Tibial nerve (tissue), 4 donors: ENCODE measurements around the gene BBS1. TPM values are rescaled to one million over a fixed set of nuclear protein-coding genes. Genes with fewer than 3 reads are reported as not detected.

Experiments used
- DNase-seq, 2 donors: peaks; one replicate each; pipeline ENCODE4 v3.0.0-alpha.2; 2019; ENCODE audit warnings: low spot score in 2 of 2
- H3K27ac ChIP-seq, 4 donors: fragments of 200-600 bp; sonication (generic) in 3 of 4; one replicate each; pipeline ENCODE4 v1.5.1; 2017 to 2019; ENCODE audit warnings: mild to moderate bottlenecking in 1 of 4
- H3K27me3 ChIP-seq, 2 donors: fragments of 200-600 bp; sonication (generic) in 1 of 2; one replicate each; pipeline versions ENCODE4 v1.5.1 to v1.6.0; 2017 to 2019
- H3K36me3 ChIP-seq, 3 donors: fragments of 200-600 bp; sonication (generic); one replicate each; pipeline ENCODE4 v1.5.1; 2018 to 2019
- H3K4me1 ChIP-seq, 4 donors: fragments of 200-600 bp; sonication (generic) in 3 of 4; one replicate each; pipeline ENCODE4 v1.5.1; 2017 to 2019
- H3K4me3 ChIP-seq, 4 donors: fragments of 200-600 bp; sonication (generic) in 3 of 4; one replicate each; pipeline ENCODE4 v1.5.1; 2017 to 2019; ENCODE audit warnings: mild to moderate bottlenecking in 1 of 4, moderate library complexity in 1 of 4
- H3K9me3 ChIP-seq, 4 donors: fragments of 200-600 bp; sonication (generic) in 3 of 4; one replicate each; pipeline ENCODE4 v1.5.1; 2017 to 2019
- CTCF ChIP-seq, 5 experiments: fragments of 200-600 bp in 3 of 5; fragments of 450-650 bp in 2 of 5; sonication (generic) in 3 of 5; IDR thresholded peaks; one replicate each; pipeline ENCODE4 v1.5.1; 2016 to 2019; ENCODE audit warnings: antibody characterized with exemption in 5 of 5, mild to moderate bottlenecking in 3 of 5, moderate library complexity in 2 of 5
- EP300 ChIP-seq, 2 donors: sonication (generic); formaldehyde crosslinking; IDR thresholded peaks; one replicate each; pipeline ENCODE4 v1.6.1; 2017; ENCODE audit warnings: antibody characterized with exemption in 2 of 2, mild to moderate bottlenecking in 1 of 2
- POLR2A ChIP-seq, 2 donors: fragments of 450-650 bp; IDR thresholded peaks; one replicate each; pipeline ENCODE4 v1.6.1; 2017; ENCODE audit warnings: antibody characterized with exemption in 2 of 2, mild to moderate bottlenecking in 2 of 2, moderate library complexity in 2 of 2
- WGBS, 2 donors: methylation state at CpG; one replicate each; pipeline ENCODE4 v1.1.5; 2018; 5-methylcytosine and 5-hydroxymethylcytosine counted together
- total RNA-seq, 4 donors: library from RNA; depleted of rRNA; stranded (reverse); fragments of >200 nt; gene quantifications; one replicate each; pipeline ENCODE4 v1.1.0, GENCODE V29; 2016

The BBS1 gene
- total RNA-seq, 4 donors from 2014 or later: 66.1 to 161 (median 104) TPM

DNA sequence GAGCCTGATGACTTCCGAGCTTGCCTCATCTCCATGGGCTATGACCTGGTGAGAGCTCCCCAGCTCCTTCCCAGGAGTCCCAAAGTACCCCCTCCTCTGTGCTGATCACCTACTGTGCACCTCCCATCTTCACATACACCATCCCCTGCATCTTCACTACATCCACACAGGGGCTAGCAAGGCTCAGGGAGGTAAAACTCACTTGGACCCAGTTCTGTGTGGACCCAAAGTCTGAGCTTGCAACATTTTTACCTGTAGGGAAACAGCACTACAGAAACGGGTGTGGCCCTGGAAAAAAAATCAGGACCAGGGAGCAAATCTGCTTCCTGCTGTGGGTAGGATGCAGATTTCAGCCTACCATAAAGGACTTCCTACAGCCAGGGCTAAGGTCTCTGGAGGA is 51.8 kb downstream of the BBS1 start:
- TF ChIP-seq POLR2A (IDR thresholded peaks at IDR 0.05) (no peak), EP300 (IDR thresholded peaks at IDR 0.05) (no peak), CTCF (IDR thresholded peaks at IDR 0.05) (no peak)
- H3K4me1 ChIP-seq: peaks cover 0 to 17% (median 4%) of the 10 kb centered on the region in 4 donors
- H3K27ac ChIP-seq: no peak overlapping the region
- no peak for DNase-seq
- H3K36me3 ChIP-seq: peaks cover 0 to 59% (median 0%) of the 10 kb centered on the region in 3 donors
- no peak overlapping the region for H3K4me3 ChIP-seq
- no peaks in the 10 kb centered on the region for H3K9me3 ChIP-seq
- 80 to 86% methylated on average over 2 of the region's 2 CpGs for WGBS, 2 donors
- H3K27me3 ChIP-seq: peaks cover 0 to 6% of the 10 kb centered on the region in 2 donors

- peaks cover 0 to 59% (median 0%) of the 10 kb centered on the region in 3 donors for H3K36me3 ChIP-seq
- no peak overlapping the region for H3K4me3 ChIP-seq
- no peaks in the 10 kb centered on the region for H3K27me3 ChIP-seq
- no peak for DNase-seq
- H3K4me1 ChIP-seq: peaks cover 0 to 24% (median 7%) of the 10 kb centered on the region in 4 donors
- no peaks in the 10 kb centered on the region for H3K9me3 ChIP-seq
- no peak overlapping the region for H3K27ac ChIP-seq
- no peak for TF ChIP-seq POLR2A (IDR thresholded peaks at IDR 0.05)
- TF ChIP-seq CTCF (IDR thresholded peaks at IDR 0.05): no peak
- TF ChIP-seq EP300 (IDR thresholded peaks at IDR 0.05): no peak
- 86 to 88% methylated on average over 19 to 20 of the region's 20 CpGs for WGBS, 2 donors
Measured at GRCh38 chr11:66562907-66563583, 52.6 kb downstream of the BBS1 start.

- 86 to 88% methylated on average over 4 to 10 of the region's 10 CpGs for WGBS, 2 donors
- Histone ChIP-seq H3K36me3 (peaks cover 0 to 59% (median 0%) of the 10 kb centered on the region in 3 donors), H3K9me3 (no peaks in the 10 kb centered on the region), H3K27ac (no peak overlapping the region), H3K4me1 (peaks cover 0 to 25% (median 6%) of the 10 kb centered on the region in 4 donors), H3K4me3 (no peak overlapping the region), H3K27me3 (no peaks in the 10 kb centered on the region)
- DNase-seq: no peak
- no peak for TF ChIP-seq CTCF (IDR thresholded peaks at IDR 0.05)
- no peak for TF ChIP-seq POLR2A (IDR thresholded peaks at IDR 0.05)
- TF ChIP-seq EP300 (IDR thresholded peaks at IDR 0.05): no peak
Measured at GRCh38 chr11:66563832-66564231, 53.4 kb downstream of the BBS1 start.

DNA sequence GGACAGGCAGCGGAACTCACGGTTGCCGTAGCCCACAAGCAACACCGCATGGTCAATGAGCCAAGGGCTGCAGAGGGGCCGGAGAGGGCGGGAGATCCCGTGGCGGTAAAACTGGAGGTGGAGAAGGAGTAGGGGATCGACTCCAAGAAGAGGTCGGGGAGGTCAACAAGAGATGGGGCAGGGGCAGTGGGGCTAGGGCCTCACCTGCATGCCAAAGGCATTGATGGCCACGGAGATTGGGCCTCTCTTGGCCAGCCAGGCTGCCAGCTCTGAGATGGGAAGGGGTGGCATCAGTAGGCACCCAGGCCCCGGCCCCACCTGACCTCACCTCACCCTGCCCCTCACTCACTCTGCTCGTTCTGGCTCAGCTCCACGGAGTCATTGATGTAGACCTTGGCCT is 54.1 kb downstream of the BBS1 start:
- Histone ChIP-seq H3K9me3 (no peaks in the 10 kb centered on the region), H3K27me3 (no peaks in the 10 kb centered on the region), H3K4me1 (peaks cover 0 to 22% (median 3%) of the 10 kb centered on the region in 4 donors), H3K27ac (no peak overlapping the region), H3K4me3 (no peak overlapping the region), H3K36me3 (peaks cover 0 to 59% (median 0%) of the 10 kb centered on the region in 3 donors)
- WGBS, 2 donors: 85 to 87% methylated on average over 14 of the region's 14 CpGs
- DNase-seq: no peak
- TF ChIP-seq EP300 (IDR thresholded peaks at IDR 0.05): no peak

DNA sequence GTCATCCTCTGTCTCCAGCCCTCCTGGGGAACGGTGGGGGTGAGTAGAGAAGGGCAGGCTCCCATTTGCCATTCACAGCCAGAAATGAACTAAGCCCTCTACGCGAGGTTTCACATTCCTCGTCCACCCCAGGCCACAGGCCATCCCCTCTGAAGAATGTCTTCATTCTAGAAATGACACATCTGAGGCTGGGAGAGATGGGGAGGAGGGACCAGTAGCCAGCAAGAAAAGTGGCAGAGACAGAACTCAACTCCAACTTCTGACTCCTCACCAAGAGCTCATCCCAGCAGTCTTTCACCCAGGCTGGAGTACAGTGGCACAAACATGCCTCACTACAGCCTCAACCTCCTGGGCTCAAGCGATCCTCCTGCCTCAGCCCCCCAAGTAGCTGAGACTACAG is 54.5 kb downstream of the BBS1 start:
- Histone ChIP-seq H3K27me3 (no peaks in the 10 kb centered on the region), H3K9me3 (no peaks in the 10 kb centered on the region), H3K4me1 (peaks cover 0 to 21% (median 3%) of the 10 kb centered on the region in 4 donors), H3K27ac (no peak overlapping the region), H3K4me3 (no peak overlapping the region), H3K36me3 (peaks cover 0 to 59% (median 0%) of the 10 kb centered on the region in 3 donors)
- no peak for DNase-seq
- TF ChIP-seq EP300 (IDR thresholded peaks at IDR 0.05) (no peak), POLR2A (IDR thresholded peaks at IDR 0.05) (no peak), CTCF (IDR thresholded peaks at IDR 0.05) (no peak)
- 77 to 89% methylated on average over 5 of the region's 5 CpGs for WGBS, 2 donors
